ENCODE data around the gene PITPNB.

Gene PITPNB

GRCh38 chr22:27919222-27919941 lies at the start of gene PITPNB:
Gene PITPNB (minus strand): TSS chr22:27919256. CDS start chr22:27919191, 65 bp downstream.
- peak; percentile 97 to 98 for DNase-seq

GRCh38 chr22:27966168-27967064 lies 47.4 kb upstream of the PITPNB start:
- DNase-seq = no peak

- no peak for DNase-seq
These were observed 43.4 kb upstream of the PITPNB start for GRCh38 chr22:27962268-27963044.

GRCh38 chr22:27961680-27962079 lies 42.6 kb upstream of the PITPNB start:
- DNase-seq = no peak

- no peak for DNase-seq
These were observed 42.1 kb upstream of the PITPNB start for GRCh38 chr22:27961182-27961581.

GRCh38 chr22:27959335-27960090 lies 40.5 kb upstream of the PITPNB start:
- DNase-seq = no peak

GRCh38 chr22:27952779-27953178 lies 33.7 kb upstream of the PITPNB start:
- no peak for DNase-seq

GRCh38 chr22:27952091-27952490 lies 33.0 kb upstream of the PITPNB start:
- no peak for DNase-seq

GRCh38 chr22:27949421-27949820 lies 30.4 kb upstream of the PITPNB start:
- DNase-seq = no peak

GRCh38 chr22:27948569-27948968 lies 29.5 kb upstream of the PITPNB start:
- no peak for DNase-seq

- no peak for DNase-seq
These were observed 28.4 kb upstream of the PITPNB start for GRCh38 chr22:27947448-27947847.

- no peak for DNase-seq
These were observed 22.1 kb upstream of the PITPNB start for GRCh38 chr22:27941143-27941542.

GRCh38 chr22:27937453-27937852 lies 18.4 kb upstream of the PITPNB start:
- DNase-seq = no peak

- no peak for DNase-seq
These were observed 16.8 kb upstream of the PITPNB start for GRCh38 chr22:27935897-27936296.

- no peak for DNase-seq
These were observed 15.0 kb upstream of the PITPNB start for GRCh38 chr22:27934069-27934468.

- DNase-seq = no peak
These were observed 14.3 kb upstream of the PITPNB start for GRCh38 chr22:27933186-27933983.

- DNase-seq = no peak
These were observed 11.4 kb upstream of the PITPNB start for GRCh38 chr22:27930331-27931060.

GRCh38 chr22:27927608-27928007 lies 8.6 kb upstream of the PITPNB start:
- DNase-seq = no peak

- no peak for DNase-seq
These were observed 6.3 kb upstream of the PITPNB start for GRCh38 chr22:27925331-27925730.

- DNase-seq = no peak
These were observed 1.1 kb upstream of the PITPNB start for GRCh38 chr22:27919942-27920755.
